ENCODE results near the gene TSPAN14. TPM values are rescaled to one million over a fixed set of nuclear protein-coding genes. Genes with fewer than 3 reads are reported as not detected.

TSPAN14 gene
- total RNA-seq, 4 donors from 2014 or later, result 123 to 163 (median 150) TPM

DNA sequence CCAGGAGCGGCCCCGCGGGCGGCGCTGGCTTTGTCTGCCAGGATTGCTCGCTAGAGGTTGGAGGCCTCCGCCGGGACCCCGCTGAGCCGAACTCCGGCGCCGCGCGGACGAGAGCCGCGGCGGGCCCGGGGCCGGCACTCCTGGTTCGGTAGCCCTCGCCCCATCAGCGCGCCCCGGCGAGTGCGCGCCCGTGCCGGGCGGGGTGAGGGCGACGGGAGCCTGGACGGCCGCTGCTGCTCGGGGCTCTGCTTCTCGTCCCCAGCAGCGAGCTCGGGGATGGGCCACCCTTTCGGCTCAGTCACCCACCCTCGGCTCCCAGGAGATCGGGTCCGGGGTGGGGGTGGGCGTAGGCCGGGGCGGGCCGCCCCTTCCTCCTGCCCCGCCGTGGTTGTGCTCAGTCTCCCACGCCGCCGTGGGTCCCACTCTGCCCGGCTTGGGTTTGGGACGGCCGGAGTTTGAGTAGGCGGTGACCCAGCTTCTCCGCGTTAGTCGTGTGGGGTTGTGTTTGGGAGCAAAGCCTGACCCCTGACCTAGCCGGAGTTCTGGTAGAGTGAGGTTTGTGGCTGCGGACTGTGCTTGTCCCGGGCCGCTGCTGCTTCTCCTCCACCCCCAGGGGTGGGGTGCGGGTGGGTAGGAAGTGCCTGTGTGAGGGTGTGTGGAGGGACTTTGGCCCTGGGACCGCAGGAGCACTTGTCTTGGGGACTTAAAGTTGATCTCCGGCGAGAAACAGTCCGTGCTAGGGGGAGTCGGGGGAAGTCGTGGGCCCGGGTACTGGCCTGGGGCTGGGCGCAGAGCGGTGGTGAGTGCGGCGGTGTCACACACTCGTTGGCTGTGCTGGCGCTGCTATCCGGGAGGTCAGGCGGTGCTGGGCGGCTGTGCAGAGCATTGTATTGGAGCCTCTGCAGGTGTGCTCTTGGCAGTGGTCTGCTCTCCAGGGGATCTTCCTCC is 677 bp downstream of the TSPAN14 start:
- 0 to 2% methylated on average over 17 to 31 of the region's 81 CpGs for WGBS, 2 donors
- H3K36me3 ChIP-seq, result no peaks in the 10 kb centered on the region

DNA sequence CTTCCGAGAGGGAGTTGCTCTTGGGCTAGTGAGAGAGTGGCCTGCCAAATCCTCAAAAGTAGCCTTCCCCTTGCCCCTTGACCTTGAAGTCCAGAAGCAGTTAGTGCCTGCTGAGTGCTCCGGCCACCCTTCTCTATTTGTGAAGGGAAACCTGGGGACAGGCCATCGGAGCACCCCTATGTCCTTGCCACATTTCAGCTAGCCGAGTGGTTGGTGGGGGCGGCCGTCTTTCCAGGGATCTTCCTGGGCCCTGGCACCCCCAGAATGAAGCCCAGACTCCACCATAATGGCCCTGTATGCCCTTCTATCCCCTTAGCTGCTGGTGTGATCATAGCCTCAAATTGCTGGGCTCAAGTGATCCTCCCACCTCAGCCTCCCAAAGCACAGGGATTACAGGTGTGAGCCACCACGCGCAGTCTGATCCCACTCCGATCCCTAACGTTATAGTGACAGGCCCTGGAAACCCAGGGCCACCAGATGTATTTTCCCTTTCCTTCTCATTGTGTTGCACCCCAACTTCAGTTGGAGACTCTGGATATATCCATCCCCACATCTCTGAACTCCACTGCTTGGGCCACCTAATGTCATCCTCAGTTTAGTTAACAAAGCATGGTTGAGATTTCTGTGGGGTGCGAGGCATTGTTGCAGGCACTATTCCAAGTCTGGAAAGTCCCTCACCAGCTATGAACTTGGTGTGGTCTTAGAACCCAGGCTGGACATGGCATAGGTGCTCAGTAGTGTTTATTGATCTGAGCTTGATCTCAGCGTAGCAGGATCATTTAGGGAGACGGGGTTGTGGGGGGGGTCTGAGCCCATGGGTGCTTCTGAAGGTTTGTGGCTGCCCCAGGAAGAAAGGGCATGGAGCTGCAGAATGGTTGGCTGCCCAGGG is 1.6 kb downstream of the TSPAN14 start:
- TF ChIP-seq POLR2A (IDR thresholded peaks at IDR 0.05), result no peak
- TF ChIP-seq EP300 (IDR thresholded peaks at IDR 0.05), result no peak
- TF ChIP-seq, protein P1, sequence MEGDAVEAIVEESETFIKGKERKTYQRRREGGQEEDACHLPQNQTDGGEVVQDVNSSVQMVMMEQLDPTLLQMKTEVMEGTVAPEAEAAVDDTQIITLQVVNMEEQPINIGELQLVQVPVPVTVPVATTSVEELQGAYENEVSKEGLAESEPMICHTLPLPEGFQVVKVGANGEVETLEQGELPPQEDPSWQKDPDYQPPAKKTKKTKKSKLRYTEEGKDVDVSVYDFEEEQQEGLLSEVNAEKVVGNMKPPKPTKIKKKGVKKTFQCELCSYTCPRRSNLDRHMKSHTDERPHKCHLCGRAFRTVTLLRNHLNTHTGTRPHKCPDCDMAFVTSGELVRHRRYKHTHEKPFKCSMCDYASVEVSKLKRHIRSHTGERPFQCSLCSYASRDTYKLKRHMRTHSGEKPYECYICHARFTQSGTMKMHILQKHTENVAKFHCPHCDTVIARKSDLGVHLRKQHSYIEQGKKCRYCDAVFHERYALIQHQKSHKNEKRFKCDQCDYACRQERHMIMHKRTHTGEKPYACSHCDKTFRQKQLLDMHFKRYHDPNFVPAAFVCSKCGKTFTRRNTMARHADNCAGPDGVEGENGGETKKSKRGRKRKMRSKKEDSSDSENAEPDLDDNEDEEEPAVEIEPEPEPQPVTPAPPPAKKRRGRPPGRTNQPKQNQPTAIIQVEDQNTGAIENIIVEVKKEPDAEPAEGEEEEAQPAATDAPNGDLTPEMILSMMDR (IDR thresholded peaks at IDR 0.05), result no peak
- Histone ChIP-seq H3K4me3 (peak overlapping the region; percentile 70 to 97 (median 94)), H3K9me3 (peaks cover 0 to 4% (median 0%) of the 10 kb centered on the region in 4 donors), H3K36me3 (no peaks in the 10 kb centered on the region), H3K27me3 (no peaks in the 10 kb centered on the region), H3K4me1 (peaks cover 0 to 76% (median 57%) of the 10 kb centered on the region in 4 donors), H3K27ac (peak overlapping the region; percentile 93 to 99 (median 98))
- WGBS, 2 donors, result 47 to 53% methylated on average over 11 to 13 of the region's 13 CpGs
- no peak for DNase-seq (ENCODE audit: low spot score in 2 of 2)

More for the DNA sequence above, 677 bp downstream of the TSPAN14 start:
- peaks cover 0 to 67% (median 47%) of the 10 kb centered on the region in 4 donors for H3K4me1 ChIP-seq
- no peaks in the 10 kb centered on the region for H3K27me3 ChIP-seq
- H3K27ac ChIP-seq, result peak overlapping the region; percentile 93 to 99 (median 98)
- peak overlapping the region; percentile 70 to 97 (median 94) for H3K4me3 ChIP-seq
- H3K9me3 ChIP-seq, result peaks cover 0 to 4% (median 0%) of the 10 kb centered on the region in 4 donors
- DNase-seq (ENCODE audit: low spot score in 2 of 2), result no peak
- TF ChIP-seq EP300 (IDR thresholded peaks at IDR 0.05) (peak in 1 of 2 donors; percentile 3), POLR2A (IDR thresholded peaks at IDR 0.05) (no peak)

DNA sequence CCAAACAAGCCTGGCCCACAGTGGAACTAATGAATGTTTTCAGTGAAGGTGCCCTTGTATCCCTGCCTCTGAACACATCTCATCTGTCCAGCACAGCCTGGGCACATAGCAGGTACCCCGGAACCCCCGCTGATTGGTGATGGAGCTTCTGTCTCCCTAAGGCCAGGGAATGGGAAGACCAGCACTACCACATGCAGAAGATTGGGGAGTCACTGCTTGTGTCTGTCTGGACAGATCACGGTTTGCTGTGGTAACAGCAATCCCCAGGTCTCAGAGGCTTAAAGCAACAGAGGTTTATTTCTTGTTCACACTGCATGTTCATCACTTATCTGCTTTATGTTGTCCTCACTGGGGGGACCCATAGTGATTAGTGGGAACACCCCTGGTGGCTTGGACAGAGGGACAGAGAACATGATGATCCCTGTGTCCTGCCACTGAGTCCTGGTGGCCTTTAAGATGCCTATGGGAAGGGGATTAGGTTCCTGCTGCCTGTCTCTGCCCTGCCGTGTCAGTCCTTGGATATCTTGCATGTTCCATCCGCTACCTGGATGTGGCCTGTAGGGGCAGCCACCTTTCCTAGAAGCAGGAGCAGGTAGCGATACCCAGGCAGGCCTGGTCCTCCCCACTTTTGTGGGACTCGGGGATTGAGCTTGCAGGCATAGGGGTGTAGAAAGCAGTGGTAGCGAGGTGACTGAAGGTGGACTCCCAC is 3.6 kb downstream of the TSPAN14 start:
- 82% methylated on average over 8 of the region's 8 CpGs for WGBS, 2 donors
- no peaks in the 10 kb centered on the region for H3K9me3 ChIP-seq
- TF ChIP-seq, protein P1 (IDR thresholded peaks at IDR 0.05), result no peak
- TF ChIP-seq POLR2A (IDR thresholded peaks at IDR 0.05) (no peak), EP300 (IDR thresholded peaks at IDR 0.05) (no peak)
- peak overlapping the region in 1 of 4 donors; percentile 70 for H3K4me3 ChIP-seq
- peak overlapping the region in 3 of 4 donors; percentile 81 to 99 (median 93) for H3K27ac ChIP-seq
- no peaks in the 10 kb centered on the region for H3K27me3 ChIP-seq
- DNase-seq (ENCODE audit: low spot score in 2 of 2), result no peak
- H3K4me1 ChIP-seq, result peaks cover 0 to 86% (median 74%) of the 10 kb centered on the region in 4 donors
- H3K36me3 ChIP-seq, result no peaks in the 10 kb centered on the region

DNA sequence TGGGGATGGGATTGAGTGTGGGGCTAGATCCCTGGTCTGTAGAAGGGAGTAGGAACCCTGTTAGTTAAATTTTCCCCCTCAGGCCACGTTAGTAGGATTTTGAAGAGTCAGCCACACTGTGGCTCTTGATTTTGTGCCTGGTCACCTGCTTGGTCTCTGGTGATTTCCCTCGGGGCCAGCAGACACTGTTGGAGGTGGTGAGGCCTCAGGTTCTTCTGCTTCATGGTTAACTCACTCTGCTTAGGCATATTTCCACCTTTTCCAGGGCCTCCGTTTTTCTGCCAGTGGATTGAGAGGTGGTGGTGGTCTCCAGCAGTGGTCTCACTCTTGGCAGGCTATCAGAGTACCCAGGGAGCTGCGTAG is 4.1 kb downstream of the TSPAN14 start:
- Histone ChIP-seq H3K36me3 (no peaks in the 10 kb centered on the region), H3K27ac (peak overlapping the region; percentile 67 to 99 (median 87)), H3K4me3 (peak overlapping the region in 1 of 4 donors; percentile 70), H3K27me3 (no peaks in the 10 kb centered on the region), H3K4me1 (peaks cover 0 to 86% (median 77%) of the 10 kb centered on the region in 4 donors), H3K9me3 (no peaks in the 10 kb centered on the region)
- TF ChIP-seq, protein P1 (IDR thresholded peaks at IDR 0.05), result no peak
- TF ChIP-seq POLR2A (IDR thresholded peaks at IDR 0.05) (no peak), EP300 (IDR thresholded peaks at IDR 0.05) (no peak)
- 47 to 52% methylated on average over 4 of the region's 4 CpGs for WGBS, 2 donors
- no peak for DNase-seq (ENCODE audit: low spot score in 2 of 2)

DNA sequence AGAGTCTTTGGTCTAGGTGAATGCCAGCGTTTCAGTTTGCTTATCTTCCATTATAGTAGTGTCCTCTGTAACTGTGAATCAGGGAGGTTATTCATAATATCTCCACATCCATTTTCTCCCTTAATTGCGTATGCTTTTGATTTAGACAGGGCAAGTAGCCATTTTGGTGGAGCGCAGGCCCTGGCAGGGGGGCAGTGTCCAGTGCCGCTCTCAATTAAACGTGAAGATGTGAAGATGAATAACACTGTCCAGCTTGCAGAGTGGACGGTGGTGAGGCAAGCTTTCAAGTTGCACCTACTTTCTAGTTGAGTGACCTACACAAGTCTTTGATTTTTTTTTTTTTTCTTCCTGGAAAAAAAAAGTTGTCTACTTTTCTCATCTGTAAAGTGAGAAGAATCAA is 4.5 kb downstream of the TSPAN14 start:
- no peaks in the 10 kb centered on the region for H3K36me3 ChIP-seq
- no peaks in the 10 kb centered on the region for H3K9me3 ChIP-seq
- 54 to 67% methylated on average over 6 of the region's 6 CpGs for WGBS, 2 donors
- peak overlapping the region; percentile 67 to 99 (median 87) for H3K27ac ChIP-seq
- peak overlapping the region in 3 of 4 donors; percentile 0 to 70 (median 24) for H3K4me3 ChIP-seq
- DNase-seq (ENCODE audit: low spot score in 2 of 2), result no peak
- TF ChIP-seq POLR2A (IDR thresholded peaks at IDR 0.05) (no peak), EP300 (IDR thresholded peaks at IDR 0.05) (no peak)
- TF ChIP-seq, protein P1 (IDR thresholded peaks at IDR 0.05), result no peak
- peaks cover 0 to 86% (median 79%) of the 10 kb centered on the region in 4 donors for H3K4me1 ChIP-seq
- H3K27me3 ChIP-seq, result no peaks in the 10 kb centered on the region
